ENCODE results near the gene MAP2K2.
"Not testable (repeated sequence)": the region's sequence is repeated elsewhere in the genome, so short reads cannot be mapped to it uniquely, and the experiment has no call there.

Gene MAP2K2

DNA sequence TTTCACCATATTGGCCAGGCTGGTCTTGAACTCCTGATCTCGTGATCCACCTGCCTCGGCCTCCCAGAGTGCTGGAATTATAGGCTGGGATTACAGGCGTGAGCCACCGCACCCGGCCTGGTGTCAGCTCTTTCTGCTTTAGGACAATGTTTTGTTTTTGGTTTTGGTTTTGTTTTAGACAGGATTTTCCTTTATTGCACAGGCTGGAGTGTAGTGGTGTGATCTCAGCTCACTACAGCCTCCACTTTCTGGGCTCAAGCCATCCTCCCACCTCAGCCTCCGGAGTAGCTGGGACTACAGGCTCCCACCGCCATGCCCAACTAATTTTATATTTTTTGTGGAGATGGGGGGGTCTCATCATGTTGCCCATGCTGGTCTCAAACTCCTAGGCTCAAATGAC is 5.1 kb upstream of the MAP2K2 start:
- DNase-seq = not testable (repeated sequence)

DNA sequence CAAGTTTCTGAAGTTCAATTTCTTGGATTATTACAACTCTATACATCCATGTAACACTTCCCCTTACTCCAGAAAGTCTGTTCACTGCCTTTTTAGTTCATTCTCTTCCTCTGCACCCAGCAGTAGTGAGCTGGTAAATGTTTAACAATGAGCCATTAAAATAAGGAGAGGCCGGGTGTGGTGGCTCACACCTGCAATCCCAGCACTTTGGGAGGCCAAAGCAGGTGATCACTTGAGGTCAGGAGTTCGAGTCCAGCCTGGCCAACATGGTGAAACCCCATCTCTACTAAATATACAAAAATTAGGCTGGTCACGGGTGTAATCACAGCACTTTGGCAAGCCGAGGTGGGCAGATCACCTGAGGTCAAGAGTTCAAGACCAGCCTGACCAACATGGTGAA is 3.4 kb upstream of the MAP2K2 start:
- not testable (repeated sequence) for DNase-seq

DNA sequence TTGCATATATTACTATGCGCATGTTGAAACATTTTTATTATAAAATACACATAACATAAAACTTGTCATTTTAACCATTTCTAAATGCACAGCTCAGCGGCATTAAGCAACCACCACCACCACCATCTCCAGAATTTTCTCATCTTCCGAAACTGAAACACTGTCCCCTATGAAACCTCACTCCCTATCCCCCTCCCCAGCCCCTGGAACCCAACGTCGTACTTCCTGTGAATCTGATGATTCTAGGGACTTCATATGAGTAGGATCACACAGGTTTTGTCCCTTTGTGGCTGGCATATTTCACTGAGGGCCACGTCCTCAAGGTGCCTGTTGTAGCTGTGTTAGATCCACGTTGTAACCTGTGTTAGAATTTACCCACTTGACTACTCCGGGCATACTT is 716 bp upstream of the MAP2K2 start:
- no peak for DNase-seq

DNA sequence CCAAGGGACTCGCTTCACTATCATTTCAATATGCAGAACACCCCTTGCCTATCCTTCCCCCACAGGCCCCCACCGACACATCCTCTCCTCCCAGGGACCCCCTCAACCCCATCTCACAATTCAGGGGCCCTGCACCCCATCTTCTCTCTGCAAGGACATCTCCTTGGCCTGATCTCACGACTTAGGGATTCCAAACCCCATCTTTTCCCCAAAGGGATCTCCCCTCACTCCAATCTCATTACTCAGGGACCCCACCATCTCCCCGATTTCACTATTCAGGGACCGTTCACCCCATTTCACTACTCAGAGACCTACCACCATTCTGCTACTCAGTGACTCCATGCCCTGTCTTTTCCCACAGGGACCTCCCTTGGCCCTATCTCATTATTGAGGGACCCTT is 1.4 kb downstream of the MAP2K2 start:
- no peak for DNase-seq

DNA sequence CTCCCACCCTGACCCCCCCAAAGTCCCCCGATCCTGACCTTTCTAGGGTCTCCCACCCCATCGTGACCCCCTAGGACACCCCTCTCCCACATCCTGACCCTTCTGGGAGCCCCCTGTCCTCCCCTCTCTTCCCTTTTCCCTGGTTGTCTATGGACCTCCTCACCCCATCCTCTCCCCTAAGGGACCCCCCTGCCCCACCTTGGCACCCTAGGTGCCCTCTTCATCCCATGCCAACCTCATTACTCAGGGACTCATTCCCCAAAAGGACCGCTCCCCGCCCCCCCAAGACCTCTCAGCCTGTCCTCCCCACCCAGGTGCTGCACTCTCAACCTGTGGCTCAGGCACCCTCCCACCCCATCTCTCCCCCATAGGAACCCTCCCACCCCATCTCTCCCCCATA is 2.1 kb downstream of the MAP2K2 start:
- no peak for DNase-seq

DNA sequence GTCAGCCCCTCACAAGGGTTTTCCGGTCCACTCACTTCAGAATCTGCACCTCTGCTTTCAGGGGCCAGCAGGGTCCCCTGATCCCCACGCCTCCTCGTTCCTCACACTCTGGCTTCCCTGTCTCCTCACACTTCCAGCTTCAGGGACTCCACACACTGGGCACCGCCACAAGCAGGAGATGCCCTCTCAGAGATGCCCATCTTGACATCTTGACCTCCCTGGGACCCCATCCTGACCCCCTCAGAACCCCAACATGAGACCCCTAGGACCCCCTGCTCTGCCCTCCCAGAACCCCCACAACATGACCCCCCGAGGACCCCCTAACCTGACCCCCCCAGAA is 2.7 kb downstream of the MAP2K2 start:
- DNase-seq = no peak

DNA sequence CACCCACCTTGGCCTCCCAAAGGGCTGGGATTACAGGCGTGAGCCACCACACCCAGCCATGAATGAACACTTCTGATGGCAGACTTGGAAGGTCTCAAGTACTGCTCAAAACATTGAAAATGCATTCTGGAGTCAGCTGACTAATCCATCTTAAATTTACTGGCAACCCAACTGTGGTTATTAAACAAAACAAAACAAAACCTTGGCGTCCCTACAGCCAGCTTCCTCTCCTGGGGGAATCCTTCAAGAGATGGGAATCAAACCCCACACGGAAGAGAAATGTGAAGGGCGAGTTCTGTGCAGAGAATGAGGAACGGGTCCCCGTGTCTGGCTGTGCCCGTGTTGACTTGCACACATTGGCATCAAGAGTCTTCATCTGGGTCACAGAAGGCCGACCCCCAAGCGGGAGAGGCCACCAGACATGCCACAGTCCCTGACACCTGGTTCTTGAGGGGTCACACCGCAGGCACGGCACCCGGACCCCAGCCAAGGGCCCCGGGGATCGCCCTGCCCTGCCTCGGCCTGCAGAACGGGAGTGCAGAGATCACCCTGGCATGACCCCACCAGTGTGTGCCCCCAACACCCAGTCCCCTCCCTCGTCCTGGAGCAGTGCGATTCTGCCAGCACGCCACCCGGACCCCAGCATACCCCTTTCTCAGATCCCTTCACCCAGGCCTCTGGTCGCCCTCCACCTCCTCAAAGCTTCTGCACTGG is 3.2 kb downstream of the MAP2K2 start:
- no peak for DNase-seq

DNA sequence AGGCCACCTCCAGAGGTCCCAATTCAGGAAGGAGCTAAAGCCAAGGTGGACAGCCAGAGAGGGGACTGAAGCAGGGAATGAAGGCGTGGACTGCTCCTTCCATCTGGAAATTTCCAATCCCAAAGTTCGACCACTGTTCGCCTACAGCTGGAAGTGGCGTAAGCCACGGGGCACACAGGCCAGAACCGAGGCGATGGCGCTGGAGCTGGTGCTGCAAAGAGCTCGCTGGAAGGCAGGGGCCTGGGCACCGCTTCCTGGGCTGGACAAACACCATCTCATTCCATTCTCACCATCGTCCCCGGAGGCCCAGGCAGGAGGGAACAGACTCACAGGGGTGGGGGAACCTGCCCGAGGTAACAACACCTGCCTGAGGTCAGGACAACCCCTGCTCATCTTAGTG is 4.2 kb downstream of the MAP2K2 start:
- no peak for DNase-seq

DNA sequence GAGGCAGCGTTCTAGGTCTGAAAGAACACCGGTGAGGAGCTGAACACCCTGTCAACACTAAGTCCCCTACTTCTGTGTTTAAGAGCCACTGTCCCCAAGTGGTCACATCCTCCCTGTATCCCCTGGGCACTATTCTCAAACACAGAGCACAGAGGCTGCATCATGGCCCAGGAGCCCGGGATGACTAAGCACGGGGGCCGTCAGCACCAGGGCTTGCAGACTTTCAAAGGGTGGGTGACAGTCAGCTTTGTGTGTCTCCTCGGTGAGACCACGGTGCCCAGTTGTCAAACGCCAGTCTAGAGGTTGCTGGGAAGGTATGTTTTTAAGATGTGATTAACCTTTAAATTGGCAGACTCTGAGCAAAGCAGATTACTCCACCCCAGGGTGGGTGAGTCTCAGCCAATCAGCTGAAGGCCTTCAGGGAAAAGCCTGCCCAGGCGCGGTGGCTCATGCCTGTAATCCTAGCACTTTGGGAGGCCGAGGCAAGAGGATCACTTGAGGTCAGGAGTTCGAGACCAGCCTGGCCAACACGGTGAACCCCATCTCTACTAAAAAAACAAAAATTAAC is 8.0 kb downstream of the MAP2K2 start:
- no peak for DNase-seq

DNA sequence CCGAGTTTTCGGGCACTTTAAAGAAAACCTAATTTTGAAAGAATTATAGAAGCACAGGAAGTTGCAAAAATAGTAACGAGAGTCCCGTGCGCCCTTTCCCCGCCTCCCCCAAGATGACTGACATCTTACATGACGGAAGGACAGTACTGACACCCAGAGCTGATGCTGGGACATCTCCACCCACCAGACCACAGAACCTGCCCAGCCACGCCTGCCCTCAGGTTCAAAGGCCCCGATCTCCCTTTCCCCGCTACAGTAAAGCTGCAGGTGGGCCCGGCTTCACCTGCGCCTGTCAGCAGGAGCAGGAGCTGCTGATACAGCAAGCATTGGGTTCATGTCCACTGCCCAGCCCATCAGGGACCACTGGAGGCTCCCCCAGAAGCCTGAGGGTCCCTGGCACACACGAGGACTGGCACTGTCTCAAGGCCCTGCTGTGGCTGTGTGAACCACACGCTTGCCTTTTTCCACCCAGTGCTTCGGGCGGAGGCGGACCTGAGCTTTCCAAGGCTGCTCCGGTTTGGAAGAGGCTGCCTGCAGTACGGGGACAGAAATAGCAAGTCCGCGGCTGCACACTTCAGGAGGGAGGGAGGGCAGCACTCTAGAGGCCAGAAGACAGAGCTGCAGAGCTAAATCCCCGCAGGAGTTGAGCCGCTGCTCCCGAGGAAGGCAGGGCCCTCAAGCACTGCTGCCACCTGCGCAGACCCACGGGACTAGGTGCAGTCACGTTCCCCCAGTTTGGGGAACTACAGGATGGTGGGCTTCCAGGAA is 8.7 kb downstream of the MAP2K2 start:
- DNase-seq = no peak

DNA sequence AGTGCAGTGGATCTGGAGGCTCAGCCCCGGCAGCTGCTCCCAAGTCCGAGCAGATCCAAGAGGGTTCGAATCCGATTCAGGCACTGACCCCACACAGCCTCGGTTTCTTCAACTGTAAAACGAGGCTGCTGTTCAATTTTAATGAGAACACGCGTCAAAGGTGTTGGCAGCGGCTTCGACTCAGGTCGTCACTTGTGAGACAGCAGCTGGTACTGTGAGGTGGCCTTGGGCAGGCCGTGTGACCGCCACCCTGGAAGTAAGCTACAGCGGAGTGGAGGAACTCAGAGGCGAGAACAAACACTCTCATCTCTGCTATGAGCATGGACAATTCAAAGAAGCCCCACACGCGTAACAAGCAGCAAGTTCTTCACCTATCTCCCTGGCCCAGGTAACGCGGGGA is 9.7 kb downstream of the MAP2K2 start:
- no peak for DNase-seq

DNA sequence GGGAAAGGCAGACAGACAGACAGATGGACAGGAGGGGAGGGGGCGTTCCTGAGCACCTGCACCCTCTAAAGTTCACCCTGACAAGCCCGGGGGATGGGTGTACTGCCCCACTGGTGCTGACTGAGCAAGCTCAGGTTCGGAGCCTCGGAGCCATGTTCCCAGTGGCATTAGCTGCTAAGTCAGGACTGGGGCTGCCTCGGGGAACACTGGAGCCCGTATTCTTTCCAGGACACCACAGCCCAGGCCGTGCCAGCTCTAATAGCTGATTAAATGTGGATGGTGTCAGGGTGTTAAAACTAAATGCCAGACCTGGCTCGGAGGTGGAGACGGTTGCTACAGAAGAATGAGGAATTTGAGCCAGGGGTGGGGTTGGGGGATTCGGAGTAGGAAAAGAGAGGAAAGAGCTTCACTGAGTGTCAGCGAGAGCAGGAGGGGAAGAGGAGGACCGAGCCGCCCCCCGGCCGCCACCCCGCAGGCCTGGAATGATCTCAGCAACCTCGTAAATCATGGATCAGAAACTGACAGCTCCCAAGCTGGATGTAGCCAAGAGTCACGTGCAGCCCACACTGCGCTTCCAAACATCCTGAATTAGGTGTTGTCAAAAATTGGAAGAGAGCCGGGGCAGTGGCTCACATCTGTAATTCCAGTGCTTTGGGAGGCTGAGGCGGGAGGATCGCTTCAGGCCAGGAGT is 10.4 kb downstream of the MAP2K2 start:
- DNase-seq = no peak

DNA sequence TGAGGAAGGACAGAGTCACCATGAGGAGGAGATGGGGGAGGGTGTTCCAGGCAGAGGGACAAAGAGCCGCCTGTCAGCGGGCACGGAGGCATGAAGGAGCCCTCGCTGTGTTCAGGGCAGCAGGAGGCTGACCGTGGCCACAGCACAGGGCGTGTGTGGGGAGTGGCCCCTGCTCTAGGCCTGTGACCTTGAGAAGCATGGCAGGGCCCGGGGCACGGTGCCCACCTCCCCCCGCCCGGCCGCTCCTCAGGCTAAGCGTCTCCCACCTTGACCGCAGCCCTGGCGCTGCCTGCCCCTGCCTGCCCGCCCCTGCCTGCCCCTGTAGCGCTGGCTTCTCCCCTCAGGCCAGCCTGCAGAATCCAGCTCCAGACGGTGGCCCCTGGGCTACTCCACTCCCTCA is 11.6 kb downstream of the MAP2K2 start:
- no peak for DNase-seq

DNA sequence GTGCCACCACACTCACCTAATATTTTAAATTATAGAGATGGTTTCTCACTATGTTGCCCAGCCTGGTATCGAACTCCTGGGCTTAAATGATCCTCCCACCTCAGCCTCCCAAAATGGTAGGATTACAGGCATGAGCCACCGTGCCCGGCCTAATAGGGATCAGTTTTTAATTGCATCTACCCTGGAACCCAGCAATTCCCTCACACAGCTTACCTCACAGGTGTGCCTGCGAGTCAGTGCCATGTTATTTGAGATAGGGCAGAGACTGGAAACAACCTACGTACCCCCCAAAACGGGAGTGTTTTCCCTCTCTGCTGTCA is 14.3 kb downstream of the MAP2K2 start:
- DNase-seq = no peak

DNA sequence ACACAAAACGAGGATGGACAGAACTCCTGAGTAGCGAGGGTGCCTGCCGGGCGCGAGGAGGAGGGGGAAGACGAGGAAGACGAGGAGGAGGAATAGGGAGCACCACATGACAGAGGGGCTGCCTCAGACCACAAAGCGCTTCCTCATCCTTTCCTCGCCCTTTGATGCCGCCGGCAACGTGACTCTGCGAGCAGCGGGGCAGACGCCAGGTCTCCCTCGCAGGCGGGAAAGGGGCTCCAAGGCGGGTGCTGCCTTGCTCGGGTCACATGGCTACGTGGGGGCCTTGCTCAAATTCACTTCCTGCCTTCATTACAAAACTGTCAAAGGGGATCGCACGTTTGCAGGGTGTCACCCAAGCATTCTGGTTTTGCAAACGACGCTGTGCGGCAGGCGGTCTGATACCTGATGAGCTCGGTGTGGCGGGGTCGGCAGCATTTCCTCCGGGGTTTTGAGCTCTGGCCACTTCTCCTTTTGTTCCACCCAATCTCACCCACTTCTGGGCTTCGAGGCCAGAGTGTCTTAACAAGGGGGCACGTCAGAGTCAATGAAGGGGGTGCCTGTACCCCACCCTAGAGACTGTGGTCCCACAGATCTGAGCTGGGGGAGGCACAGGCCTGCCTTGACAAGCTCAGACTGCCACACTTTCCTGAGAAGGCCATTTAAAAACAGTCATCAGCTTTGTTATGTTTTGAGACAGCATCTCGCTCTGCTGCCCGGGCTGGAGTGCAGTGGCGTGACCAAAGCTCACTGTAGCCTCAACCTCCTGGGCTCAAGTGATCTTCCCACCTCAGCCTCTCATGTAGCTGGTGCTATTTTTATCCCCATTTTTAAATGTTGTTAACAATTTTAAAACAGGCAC is 14.9 kb downstream of the MAP2K2 start:
- DNase-seq = no peak

DNA sequence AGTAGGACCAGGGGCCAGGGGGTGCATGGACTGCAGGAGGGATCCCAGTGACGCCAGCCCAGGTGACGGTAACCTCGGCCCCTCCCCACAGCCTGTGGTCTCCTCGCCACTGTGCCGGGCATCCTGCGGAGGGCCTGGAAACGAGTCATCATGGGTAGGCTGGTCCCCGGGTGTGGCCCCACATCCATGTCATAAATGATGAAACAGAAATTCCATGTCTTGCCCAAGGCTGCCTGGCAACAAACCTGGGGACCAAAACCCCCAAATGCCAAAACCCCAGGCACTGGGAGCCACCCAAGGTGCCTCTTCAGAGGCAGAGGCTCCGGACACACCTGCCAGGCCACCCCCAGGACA is 20.9 kb downstream of the MAP2K2 start:
- DNase-seq = no peak

DNA sequence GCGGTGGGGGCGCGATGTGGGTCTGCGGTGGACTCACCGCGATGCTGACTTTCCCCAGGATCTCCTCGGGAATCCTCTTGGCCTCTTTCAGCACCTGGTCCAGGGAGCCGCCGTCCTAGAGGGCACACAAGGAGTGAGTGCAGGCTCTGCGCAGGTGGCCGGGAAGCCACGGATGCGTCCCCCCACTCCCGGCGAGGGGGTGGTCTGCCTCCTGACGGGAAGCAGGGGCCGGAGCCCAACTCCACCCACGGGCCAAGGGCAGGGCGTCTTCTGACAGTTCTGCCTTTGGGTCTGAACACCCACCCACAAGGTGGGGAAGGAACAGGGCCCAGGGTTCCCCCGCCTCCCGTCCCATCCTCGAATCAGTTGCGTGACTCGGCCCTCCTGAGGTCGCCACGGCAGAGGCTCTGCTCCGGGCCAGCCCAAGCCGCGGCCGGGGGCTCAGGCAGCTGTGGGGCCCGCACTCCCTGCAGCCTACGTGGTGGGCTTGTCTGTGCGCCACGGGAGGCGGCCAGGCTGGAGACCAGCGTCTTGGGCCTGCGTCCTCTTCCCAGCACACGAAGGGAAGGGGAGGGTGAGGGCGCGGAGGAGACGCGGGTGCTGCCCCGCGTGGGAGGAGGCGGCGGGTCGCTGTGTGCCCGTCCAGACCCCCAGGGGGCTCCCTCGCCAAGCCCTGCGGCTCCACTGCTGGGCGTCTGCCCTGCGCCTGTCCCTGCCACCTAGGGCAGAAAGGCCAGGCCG is 21.4 kb downstream of the MAP2K2 start:
- no peak for DNase-seq

DNA sequence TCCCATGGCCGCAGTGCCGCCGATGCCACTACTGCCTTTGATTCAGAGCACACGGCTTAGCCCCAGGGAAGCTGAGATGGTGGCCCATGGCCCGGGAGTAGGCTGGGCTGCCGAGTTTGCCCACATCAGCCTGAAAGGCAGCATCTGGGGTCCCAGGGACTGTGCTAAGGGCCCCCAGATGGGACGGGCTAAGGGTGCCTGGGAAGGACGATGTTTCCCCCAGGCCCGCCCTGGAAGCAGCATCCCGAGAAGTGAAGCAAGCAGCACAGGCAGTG is 22.5 kb downstream of the MAP2K2 start:
- DNase-seq = no peak

DNA sequence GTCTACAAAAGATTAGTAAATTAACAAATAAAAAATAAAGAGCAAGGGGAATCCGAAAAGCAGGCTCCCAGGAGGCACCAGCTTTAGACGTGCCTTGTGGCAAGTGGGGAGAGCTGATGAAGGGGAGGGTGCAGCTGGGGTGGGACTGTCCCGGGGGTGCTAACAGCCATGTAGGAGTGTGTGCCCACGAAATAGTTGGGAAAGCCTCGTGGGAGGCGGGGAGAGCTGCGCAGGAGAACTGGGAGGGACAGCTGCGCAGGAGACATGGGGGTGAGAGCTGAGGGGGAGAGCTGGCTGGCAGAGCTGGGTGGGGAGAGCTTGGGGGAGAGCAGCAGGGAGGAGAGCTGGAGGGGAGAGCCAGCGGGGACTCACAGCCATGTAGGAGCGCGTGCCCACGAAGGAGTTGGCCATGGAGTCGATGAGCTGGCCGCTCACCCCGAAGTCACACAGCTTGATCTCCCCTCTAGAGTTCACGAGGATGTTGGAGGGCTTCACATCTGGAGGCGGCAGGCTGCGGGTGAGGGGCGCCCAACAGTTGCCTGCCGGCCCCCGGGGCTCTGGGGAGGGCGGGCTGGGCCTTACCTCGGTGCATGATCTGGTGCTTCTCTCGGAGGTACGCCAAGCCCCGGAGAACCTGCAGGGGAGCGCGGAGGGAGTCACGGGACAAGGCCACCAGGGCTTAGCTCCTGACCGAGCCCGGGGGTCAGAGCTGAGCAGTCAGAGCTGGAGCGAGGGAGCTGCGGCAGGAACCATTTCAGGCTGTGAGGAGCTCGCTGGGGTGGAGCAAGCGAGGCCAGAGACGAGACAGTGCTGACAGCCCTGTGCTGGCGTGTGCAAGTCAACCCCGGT is 23.1 kb downstream of the MAP2K2 start:
- no peak for DNase-seq

DNA sequence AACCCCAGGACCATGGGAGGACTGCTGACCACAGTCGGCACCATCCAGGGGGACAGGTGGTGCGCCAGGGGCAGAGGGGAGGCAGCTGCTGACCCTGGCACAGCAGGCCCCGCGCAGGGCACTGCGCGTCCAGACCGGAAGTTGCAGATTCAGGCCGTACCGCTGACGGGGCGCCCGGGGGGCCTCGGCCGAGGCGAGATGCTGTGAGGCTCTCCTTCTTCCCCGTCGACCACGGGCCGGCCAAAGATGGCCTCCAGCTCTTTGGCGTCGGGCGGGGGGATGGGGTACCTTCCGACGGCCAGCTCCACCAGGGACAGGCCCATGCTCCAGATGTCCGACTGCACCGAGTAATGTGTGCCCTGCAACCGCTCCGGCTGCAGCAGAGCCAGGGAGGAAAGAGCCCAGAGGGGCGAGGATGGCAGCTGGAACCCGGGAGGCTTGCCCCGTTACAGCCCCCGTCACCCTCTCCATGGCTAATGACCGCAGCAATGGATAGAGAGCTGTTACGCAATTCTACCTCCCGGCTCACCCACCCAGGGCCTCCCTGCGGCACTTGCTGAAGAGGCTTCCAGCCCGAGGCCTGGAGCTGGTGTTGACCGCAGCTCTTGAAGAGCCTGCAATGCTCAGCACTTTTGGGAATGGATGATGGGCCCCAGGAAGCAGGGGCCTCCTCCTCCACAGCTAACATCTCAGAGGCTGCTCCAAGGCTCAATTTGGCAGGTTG is 24.7 kb downstream of the MAP2K2 start:
- DNase-seq = no peak

DNA sequence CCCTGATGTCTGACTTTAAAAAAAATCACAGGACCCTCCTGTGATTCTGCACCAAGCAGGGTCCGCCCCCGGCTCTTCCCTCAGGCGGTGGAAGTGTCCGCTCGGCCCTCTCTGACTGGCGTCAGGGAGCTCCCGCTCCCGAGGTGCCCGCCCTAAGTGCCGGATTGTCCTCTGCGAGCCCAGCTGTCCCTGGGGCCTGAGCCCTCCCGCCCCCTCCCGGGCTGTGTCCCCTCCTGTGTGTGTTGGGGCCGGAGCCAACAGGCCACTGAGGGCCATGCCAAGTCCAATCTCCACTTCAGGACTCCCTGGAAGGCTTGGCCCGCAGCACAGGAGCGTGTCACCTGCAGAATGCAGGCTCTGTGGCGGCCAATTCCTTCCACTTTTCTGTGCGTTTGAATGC is 25.4 kb downstream of the MAP2K2 start:
- DNase-seq = no peak
